ENCODE results near the gene LAMC1.

LAMC1 gene

GRCh38 chr1:183105449-183105848, 82.2 kb downstream of the LAMC1 start:
- DNase-seq (ENCODE audit: low read depth, low spot score) = no peak

DNA sequence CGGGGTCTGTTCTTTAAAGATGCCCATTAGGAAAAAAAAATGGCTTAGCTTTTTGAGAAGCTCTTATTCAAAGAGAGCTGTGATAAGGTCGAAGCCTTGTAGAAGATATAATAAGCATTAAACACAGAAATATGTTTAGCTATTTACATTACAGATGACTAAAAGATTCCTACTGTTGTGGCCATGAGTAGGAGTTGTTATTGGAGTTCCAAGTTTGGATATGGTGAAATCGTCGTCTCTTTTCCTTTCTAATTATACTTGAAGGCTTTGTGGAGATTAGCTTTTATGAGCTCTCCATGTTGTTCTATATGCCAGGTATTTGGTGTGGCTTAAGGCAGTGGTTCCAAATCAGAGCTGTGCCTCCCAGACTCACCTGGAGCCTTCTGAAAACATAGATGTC, 82.9 kb downstream of the LAMC1 start:
- no peak for DNase-seq (ENCODE audit: low read depth, low spot score)

DNA sequence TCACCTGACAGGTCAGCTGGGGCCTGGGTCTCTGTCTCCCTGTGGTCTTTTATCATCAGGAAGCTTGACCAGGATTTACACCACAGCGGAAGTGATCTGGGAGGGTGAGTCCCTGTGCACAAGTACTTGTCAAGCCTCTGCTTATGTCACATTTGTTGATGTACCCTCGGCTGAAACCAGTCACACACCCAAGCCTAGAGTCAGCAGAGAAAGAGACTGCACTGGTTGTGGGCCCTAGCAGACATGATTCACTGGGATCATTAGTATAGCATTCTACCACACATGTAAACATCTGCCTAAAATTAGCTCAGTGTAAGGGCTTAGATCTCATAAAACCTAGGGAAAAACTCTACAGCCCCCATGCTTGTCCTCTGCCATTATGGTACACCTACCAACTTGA, 83.5 kb downstream of the LAMC1 start:
- no peak for DNase-seq (ENCODE audit: low read depth, low spot score)

- DNase-seq (ENCODE audit: low read depth, low spot score) = no peak
Measured at GRCh38 chr1:183110326-183110880, 87.2 kb downstream of the LAMC1 start.

- no peak for DNase-seq (ENCODE audit: low read depth, low spot score)
Measured at GRCh38 chr1:183114441-183114840, 91.2 kb downstream of the LAMC1 start.

DNA sequence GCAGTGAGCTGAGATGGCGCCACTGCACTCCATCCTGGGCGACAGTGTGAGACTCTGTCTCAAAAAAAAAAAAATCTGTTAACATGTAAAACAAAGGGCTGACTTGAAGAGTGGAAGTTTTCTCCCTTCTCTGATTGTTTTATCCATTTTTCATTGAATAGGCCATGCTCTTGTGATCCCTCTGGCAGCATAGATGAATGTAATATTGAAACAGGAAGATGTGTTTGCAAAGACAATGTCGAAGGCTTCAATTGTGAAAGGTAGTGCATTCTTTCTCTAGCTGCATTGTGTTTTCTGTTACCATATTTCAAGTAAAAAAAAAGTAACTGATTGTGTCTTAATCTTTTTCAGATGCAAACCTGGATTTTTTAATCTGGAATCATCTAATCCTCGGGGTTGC, 93.2 kb downstream of the LAMC1 start:
- no peak for DNase-seq (ENCODE audit: low read depth, low spot score)

- DNase-seq (ENCODE audit: low read depth, low spot score) = no peak
Measured at GRCh38 chr1:183121609-183122008, 98.4 kb downstream of the LAMC1 start.

DNA sequence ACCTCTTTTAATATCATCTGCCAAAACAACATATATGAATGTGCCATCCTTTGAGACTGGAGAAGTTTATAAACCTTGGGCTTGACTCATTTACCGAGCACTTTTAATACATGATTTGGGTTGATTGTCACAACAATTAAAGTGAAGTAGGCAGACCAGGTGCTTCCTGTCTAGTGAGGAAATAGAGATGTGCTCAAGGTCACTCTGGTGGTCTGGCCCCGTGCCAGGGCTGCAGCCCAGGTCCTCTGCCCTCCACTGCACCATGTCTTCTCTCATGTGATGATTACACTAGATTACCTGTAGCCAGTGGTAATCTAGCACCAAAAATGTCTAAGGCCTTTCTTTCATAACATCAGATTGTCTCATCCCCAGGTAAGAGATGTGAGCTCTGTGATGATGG, 101.0 kb downstream of the LAMC1 start:
- DNase-seq (ENCODE audit: low read depth, low spot score) = no peak

GRCh38 chr1:183125279-183125999, 102.2 kb downstream of the LAMC1 start:
- no peak for DNase-seq (ENCODE audit: low read depth, low spot score)

DNA sequence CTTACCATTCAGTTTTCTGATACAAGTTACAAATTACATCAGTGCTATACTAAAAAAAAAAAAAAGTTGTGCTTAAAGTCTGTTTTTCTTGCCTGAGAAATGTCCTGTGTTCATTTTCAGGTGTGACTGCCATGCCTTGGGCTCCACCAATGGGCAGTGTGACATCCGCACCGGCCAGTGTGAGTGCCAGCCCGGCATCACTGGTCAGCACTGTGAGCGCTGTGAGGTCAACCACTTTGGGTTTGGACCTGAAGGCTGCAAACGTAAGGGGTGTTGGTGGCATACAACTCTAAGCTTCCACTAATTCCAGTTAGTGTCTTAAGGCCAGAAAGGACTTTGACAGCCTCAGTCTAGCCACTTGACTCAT, 102.8 kb downstream of the LAMC1 start:
- DNase-seq (ENCODE audit: low read depth, low spot score) = no peak

GRCh38 chr1:183126528-183126927, 103.3 kb downstream of the LAMC1 start:
- no peak for DNase-seq (ENCODE audit: low read depth, low spot score)

- no peak for DNase-seq (ENCODE audit: low read depth, low spot score)
Measured at GRCh38 chr1:183129921-183130690, 106.9 kb downstream of the LAMC1 start.

- no peak for DNase-seq (ENCODE audit: low read depth, low spot score)
Measured at GRCh38 chr1:183131166-183131565, 107.9 kb downstream of the LAMC1 start.

GRCh38 chr1:183135336-183135735, 112.1 kb downstream of the LAMC1 start:
- no peak for DNase-seq (ENCODE audit: low read depth, low spot score)

GRCh38 chr1:183137782-183138181, 114.6 kb downstream of the LAMC1 start:
- DNase-seq (ENCODE audit: low read depth, low spot score) = no peak

DNA sequence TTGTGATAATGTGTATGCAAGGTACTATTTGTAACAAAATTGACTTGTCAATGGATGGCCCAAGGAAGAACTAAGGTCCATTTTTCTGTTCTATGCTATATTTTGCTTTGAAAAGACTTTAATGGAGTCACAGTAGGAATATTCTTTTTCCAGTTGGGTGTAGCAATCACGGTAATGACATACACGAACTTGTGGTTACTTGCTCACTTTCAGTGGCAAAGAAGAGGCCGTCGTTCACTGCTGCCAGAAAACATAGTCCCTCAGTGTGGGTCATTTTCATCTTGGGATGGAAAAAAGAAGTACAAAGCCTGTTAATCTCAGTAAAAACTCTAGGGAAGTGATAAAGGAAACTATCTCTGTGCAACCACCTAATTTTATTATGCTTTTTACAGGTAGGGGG, 115.1 kb downstream of the LAMC1 start:
- DNase-seq (ENCODE audit: low read depth, low spot score) = no peak

DNA sequence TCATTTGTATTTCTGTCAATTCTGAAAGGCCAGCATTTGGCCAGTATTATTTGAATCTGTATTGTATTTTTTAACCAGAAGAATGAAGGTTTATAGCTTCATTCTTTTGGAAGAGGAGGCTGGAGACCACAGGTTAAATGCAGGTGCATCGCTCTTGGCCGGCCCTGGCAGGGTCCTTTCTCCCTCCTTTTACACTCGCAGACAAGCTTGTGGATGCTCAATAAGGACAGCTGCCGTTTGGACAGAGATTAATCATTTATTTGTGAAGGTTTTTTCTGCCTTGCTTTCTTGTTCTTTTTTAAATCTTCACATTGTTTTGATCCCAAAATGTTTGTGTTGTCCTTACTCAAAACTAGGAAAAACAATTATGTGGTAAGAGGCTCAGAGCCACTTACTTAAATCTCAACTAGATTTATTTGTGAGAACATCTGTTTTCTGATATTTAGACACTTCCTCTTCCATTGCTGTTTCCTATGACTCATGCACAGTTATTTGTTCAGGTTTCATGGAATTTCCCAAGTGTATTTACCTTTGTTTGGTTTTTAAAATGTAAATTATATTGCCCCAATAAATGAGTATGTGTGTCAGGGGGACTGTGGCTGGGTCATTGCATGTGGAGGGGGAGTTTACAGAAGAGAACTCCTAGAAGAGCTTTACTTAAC, 116.2 kb downstream of the LAMC1 start:
- DNase-seq (ENCODE audit: low read depth, low spot score) = no peak

- no peak for DNase-seq (ENCODE audit: low read depth, low spot score)
Measured at GRCh38 chr1:183140633-183141032, 117.4 kb downstream of the LAMC1 start.

GRCh38 chr1:183142171-183142570, 119.0 kb downstream of the LAMC1 start:
- no peak for DNase-seq (ENCODE audit: low read depth, low spot score)

DNA sequence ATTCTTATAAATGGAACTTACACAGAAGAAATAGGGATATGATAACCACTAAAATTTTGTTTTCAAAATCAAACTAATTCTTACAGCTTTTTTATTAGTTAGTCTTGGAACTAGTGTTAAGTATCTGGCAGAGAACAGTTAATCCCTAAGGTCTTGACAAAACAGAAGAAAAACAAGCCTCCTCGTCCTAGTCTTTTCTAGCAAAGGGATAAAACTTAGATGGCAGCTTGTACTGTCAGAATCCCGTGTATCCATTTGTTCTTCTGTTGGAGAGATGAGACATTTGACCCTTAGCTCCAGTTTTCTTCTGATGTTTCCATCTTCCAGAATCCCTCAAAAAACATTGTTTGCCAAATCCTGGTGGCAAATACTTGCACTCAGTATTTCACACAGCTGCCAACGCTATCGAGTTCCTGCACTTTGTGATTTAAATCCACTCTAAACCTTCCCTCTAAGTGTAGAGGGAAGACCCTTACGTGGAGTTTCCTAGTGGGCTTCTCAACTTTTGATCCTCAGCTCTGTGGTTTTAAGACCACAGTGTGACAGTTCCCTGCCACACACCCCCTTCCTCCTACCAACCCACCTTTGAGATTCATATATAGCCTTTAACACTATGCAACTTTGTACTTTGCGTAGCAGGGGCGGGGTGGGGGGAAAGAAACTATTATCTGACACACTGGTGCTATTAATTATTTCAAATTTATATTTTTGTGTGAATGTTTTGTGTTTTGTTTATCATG, 120.5 kb downstream of the LAMC1 start:
- no peak for DNase-seq (ENCODE audit: low read depth, low spot score)

DNA sequence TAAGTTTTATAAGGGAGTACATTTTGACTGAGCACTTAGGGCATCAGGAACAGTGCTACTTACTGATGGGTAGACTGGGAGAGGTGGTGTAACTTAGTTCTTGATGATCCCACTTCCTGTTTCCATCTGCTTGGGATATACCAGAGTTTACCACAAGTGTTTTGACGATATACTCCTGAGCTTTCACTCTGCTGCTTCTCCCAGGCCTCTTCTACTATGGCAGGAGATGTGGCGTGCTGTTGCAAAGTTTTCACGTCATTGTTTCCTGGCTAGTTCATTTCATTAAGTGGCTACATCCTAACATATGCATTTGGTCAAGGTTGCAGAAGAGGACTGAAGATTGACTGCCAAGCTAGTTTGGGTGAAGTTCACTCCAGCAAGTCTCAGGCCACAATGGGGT, 121.5 kb downstream of the LAMC1 start:
- DNase-seq (ENCODE audit: low read depth, low spot score) = no peak

GRCh38 chr1:183147735-183148134, 124.5 kb downstream of the LAMC1 start:
- no peak for DNase-seq (ENCODE audit: low read depth, low spot score)
